Measurements from ENCODE around the gene AIF1L.

AIF1L gene

GRCh38 chr9:131096269-131097125 lies at the start of gene AIF1L:
Gene AIF1L, plus strand, starts transcription at chr9:131096531. Its CDS starts 99 bp downstream, at chr9:131096630.
- peak in 1 of 3 experiments; percentile 3 for DNase-seq (ENCODE audit: low read depth in 2 of 3, low spot score in 2 of 3)

GRCh38 chr9:131046581-131047202 lies 49.6 kb upstream of the AIF1L start:
- peak; percentile 31 to 66 (median 64) for DNase-seq (ENCODE audit: low read depth in 2 of 3, low spot score in 2 of 3)

- DNase-seq (ENCODE audit: low read depth in 2 of 3, low spot score in 2 of 3), result no peak
These were observed 48.0 kb upstream of the AIF1L start for GRCh38 chr9:131048332-131048731.

- DNase-seq (ENCODE audit: low read depth in 2 of 3, low spot score in 2 of 3), result no peak
These were observed 47.5 kb upstream of the AIF1L start for GRCh38 chr9:131048820-131049219.

- DNase-seq (ENCODE audit: low read depth in 2 of 3, low spot score in 2 of 3), result no peak
These were observed 46.3 kb upstream of the AIF1L start for GRCh38 chr9:131049829-131050715.

- DNase-seq (ENCODE audit: low read depth in 2 of 3, low spot score in 2 of 3), result no peak
These were observed 45.5 kb upstream of the AIF1L start for GRCh38 chr9:131050831-131051230.

- DNase-seq (ENCODE audit: low read depth in 2 of 3, low spot score in 2 of 3), result no peak
These were observed 44.5 kb upstream of the AIF1L start for GRCh38 chr9:131051592-131052517.

GRCh38 chr9:131053896-131054295 lies 42.4 kb upstream of the AIF1L start:
- DNase-seq (ENCODE audit: low read depth in 2 of 3, low spot score in 2 of 3), result no peak

- DNase-seq (ENCODE audit: low read depth in 2 of 3, low spot score in 2 of 3), result no peak
These were observed 39.4 kb upstream of the AIF1L start for GRCh38 chr9:131056781-131057506.

- DNase-seq (ENCODE audit: low read depth in 2 of 3, low spot score in 2 of 3), result no peak
These were observed 35.3 kb upstream of the AIF1L start for GRCh38 chr9:131060900-131061630.

- DNase-seq (ENCODE audit: low read depth in 2 of 3, low spot score in 2 of 3), result no peak
These were observed 33.4 kb upstream of the AIF1L start for GRCh38 chr9:131062969-131063368.

GRCh38 chr9:131065599-131065998 lies 30.7 kb upstream of the AIF1L start:
- no peak for DNase-seq (ENCODE audit: low read depth in 2 of 3, low spot score in 2 of 3)

GRCh38 chr9:131067625-131068024 lies 28.7 kb upstream of the AIF1L start:
- DNase-seq (ENCODE audit: low read depth in 2 of 3, low spot score in 2 of 3), result no peak

- DNase-seq (ENCODE audit: low read depth in 2 of 3, low spot score in 2 of 3), result no peak
These were observed 28.1 kb upstream of the AIF1L start for GRCh38 chr9:131068076-131068816.

- no peak for DNase-seq (ENCODE audit: low read depth in 2 of 3, low spot score in 2 of 3)
These were observed 26.6 kb upstream of the AIF1L start for GRCh38 chr9:131069699-131070098.

GRCh38 chr9:131072107-131072870 lies 24.0 kb upstream of the AIF1L start:
- DNase-seq (ENCODE audit: low read depth in 2 of 3, low spot score in 2 of 3), result no peak

- DNase-seq (ENCODE audit: low read depth in 2 of 3, low spot score in 2 of 3), result no peak
These were observed 23.5 kb upstream of the AIF1L start for GRCh38 chr9:131072871-131073237.

Measured in activated CD8-positive, alpha-beta memory T cell treated with anti-CD3 and anti-CD28 coated beads for 48 hours (primary cell).